Neural cell (in vitro differentiated cells): ENCODE results near the gene IFNL3.
"Not testable (repeated sequence)": the region's sequence is repeated elsewhere in the genome, so short reads cannot be mapped to it uniquely, and the experiment has no call there.

ENCODE experiments used
- EP300 ChIP-seq: fragments of 450-650 bp; conservative IDR thresholded peaks from 2 replicates; pipeline ENCODE4 v1.6.1; 2014; ENCODE audit warnings: antibody characterized with exemption, mild to moderate bottlenecking, moderate library complexity; ENCODE audit not compliant: poor library complexity, severe bottlenecking
- EZH2 ChIP-seq: fragments of 200-600, 300-800 bp; shearing (Covaris generic), sonication (generic); IDR thresholded peaks from 2 replicates; pipeline ENCODE4 v1.6.1; 2014; ENCODE audit warnings: antibody characterized with exemption, low read length, borderline replicate concordance, mild to moderate bottlenecking; ENCODE audit not compliant: insufficient read depth, poor library complexity, severe bottlenecking
- MXI1 ChIP-seq: fragments of 450-650 bp; conservative IDR thresholded peaks from 2 replicates; pipeline ENCODE4 v1.6.1; 2014; ENCODE audit warnings: antibody characterized with exemption, mild to moderate bottlenecking; ENCODE audit not compliant: poor library complexity, severe bottlenecking
- POLR2AphosphoS5 ChIP-seq: IDR thresholded peaks from 2 replicates; pipeline ENCODE4 v1.6.1; 2012
- TAF1 ChIP-seq: IDR thresholded peaks from 2 replicates; pipeline ENCODE4 v1.6.1; 2012; ENCODE audit warnings: low read depth
- TF ChIP-seq, protein P1 (sequence below): fragments of 450-650 bp; IDR thresholded peaks from 2 replicates; pipeline ENCODE4 v1.5.1; 2014; ENCODE audit warnings: antibody characterized with exemption, mild to moderate bottlenecking, moderate library complexity; ENCODE audit not compliant: poor library complexity, severe bottlenecking

DNA sequence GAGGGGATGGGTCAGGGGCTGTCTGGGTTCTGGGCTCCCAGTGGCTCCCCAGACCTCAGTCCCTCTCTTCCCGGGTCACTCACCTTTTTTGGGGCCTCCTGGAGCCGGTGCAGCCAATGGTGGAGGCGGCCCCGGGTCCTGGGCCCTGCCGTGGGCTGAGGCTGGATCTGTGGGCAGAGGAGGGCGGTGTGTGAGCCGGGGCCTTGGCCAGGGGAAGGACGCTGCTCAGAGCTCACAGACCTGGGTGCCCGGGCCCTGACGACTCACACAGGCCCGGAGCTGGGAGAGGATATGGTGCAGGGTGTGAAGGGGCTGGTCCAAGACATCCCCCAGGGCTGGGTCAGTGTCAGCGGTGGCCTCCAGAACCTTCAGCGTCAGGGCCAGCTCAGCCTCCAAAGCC is 1.1 kb downstream of the IFNL3 start:
- TF ChIP-seq, protein P1, sequence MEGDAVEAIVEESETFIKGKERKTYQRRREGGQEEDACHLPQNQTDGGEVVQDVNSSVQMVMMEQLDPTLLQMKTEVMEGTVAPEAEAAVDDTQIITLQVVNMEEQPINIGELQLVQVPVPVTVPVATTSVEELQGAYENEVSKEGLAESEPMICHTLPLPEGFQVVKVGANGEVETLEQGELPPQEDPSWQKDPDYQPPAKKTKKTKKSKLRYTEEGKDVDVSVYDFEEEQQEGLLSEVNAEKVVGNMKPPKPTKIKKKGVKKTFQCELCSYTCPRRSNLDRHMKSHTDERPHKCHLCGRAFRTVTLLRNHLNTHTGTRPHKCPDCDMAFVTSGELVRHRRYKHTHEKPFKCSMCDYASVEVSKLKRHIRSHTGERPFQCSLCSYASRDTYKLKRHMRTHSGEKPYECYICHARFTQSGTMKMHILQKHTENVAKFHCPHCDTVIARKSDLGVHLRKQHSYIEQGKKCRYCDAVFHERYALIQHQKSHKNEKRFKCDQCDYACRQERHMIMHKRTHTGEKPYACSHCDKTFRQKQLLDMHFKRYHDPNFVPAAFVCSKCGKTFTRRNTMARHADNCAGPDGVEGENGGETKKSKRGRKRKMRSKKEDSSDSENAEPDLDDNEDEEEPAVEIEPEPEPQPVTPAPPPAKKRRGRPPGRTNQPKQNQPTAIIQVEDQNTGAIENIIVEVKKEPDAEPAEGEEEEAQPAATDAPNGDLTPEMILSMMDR, result not testable (repeated sequence)
- not testable (repeated sequence) for TF ChIP-seq EZH2, EP300, TAF1, POLR2AphosphoS5, MXI1
